ENCODE data around the gene SLAMF9. TPM values are rescaled to one million over a fixed set of nuclear protein-coding genes. Genes with fewer than 3 reads are reported as not detected.

SLAMF9 gene
- total RNA-seq (2014; rRNA removed; shearing (Covaris generic)) (not detected in 2 replicates), polyA plus RNA-seq (2016; fragmentation: Nextera tagmentation; extraction: Ambion mirVana) (0.48 and 0.51 TPM in 2 replicates)

DNA sequence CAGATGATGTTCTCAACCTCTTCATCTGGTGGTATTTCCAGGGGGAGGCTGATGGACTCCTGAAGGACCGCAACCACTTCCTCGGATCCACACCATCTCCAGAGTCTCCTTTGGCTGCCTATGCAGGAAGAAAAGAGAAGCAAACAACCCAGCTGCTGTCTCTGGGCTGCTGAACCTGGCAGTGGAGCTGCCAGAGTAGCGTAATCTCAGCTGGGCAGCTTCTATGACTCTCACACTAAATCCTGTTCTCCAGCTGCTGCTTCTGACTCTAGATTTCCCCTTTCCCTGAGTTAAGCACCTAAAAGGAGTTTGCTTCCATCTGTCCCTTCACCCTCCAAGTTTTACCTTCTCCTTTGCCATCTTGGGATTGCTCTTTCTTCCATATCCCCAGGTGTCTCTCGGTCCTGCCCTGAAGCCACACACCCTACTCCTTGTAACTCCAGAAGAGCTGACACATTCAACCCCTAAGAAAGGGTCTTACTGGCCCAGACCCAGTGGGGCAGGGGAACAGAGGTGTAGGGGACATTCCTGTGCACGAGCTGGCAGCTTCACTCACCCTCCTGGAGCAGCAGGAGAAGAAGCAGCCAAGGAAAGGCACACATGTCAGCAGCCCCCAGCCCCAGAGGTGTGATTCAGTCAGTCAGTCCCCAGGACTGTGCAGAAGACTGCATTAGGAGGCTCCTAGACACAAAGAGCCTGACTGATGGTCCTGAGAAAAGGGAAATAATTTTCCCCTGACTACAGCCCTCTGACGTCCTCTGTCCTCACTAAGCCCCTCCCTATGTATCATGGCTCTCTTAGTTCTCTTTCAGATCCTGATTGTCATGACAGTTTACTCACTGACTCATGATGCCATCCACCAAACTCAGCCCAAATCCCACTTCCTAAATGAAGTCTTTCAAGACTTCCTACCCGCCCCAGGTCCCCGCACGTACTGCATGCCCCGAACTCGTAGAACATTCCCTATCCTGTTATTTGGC, at the start of gene SLAMF9:
Gene SLAMF9 (minus strand): TSS at position 702 of the 980 bp plus-strand sequence. CDS start 100 bp downstream, at position 602.
- H3K4me2 ChIP-seq (ENCODE audit: unreplicated experiment), result no peak within 1 kb of the TSS
- H3K9ac ChIP-seq, result no peak within 1 kb of the TSS
- H3K79me2 ChIP-seq (ENCODE audit: insufficient read depth), result no peaks in the 10 kb centered on the region
- TF ChIP-seq EZH2 (IDR thresholded peaks at IDR 0.05; ENCODE audit: insufficient read depth, poor library complexity, severe bottlenecking) (no peak), EZH2phosphoT487 (IDR thresholded peaks at IDR 0.05; ENCODE audit: insufficient read depth, low read depth) (no peak)
- peak; percentile 83 for DNase-seq
- H3F3A ChIP-seq (ENCODE audit: insufficient read depth), result no peaks in the 10 kb centered on the region
- no peak within 1 kb of the TSS for H3K4me3 ChIP-seq
- no peaks in the 10 kb centered on the region for H4K20me1 ChIP-seq (ENCODE audit: insufficient read depth)
- no peaks in the 10 kb centered on the region for H3K27me3 ChIP-seq (replicated peaks; ENCODE audit: insufficient read depth)
- H3K27ac ChIP-seq, result 0 out of 2 replicates have a peak within 1 kb of the TSS, but pooled peaks have one; percentile 21
- in situ Hi-C loops (cut with MboI), result no loop called here
- H3K4me1 ChIP-seq (ENCODE audit: insufficient read depth), result no peaks in the 10 kb centered on the region
- no peaks in the 10 kb centered on the region for H3K9me2 ChIP-seq (ENCODE audit: insufficient read depth)
- 64 to 69% methylated on average over 11 of the region's 11 CpGs for WGBS, 2 experiments (ENCODE audit: low coverage in 1 of 2, low lambda C conversion rate in 2 of 2, missing lambda C conversion rate in 2 of 2)
- H2AFZ ChIP-seq, result no peak within 1 kb of the TSS
- H3K36me3 ChIP-seq (ENCODE audit: low read depth), result no peaks in the 10 kb centered on the region
- H3K9me3 ChIP-seq (ENCODE audit: low read depth), result no peaks in the 10 kb centered on the region

DNA sequence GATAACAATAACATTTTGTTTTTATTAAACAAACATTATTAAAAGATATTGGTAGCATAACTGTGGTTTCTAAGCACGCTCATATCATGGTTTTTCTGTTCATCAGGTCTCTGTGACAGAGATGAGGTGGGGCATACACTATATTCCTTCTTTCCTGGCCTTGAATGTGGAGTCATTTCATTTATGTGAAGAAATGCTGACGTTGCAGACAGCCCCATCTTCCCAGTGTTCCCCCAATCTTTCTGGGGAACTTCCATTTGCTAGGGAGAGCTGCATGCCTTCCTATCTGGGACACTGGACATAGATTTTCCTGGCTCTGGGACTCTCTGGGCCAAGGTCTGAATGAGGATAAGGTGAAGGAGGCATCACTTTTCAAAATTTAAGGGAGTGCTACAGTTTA, 47.4 kb upstream of the SLAMF9 start:
- no peak for DNase-seq
- Histone ChIP-seq H3K4me1 (ENCODE audit: insufficient read depth) (peaks cover 29% of the 10 kb centered on the region), H2AFZ (no peak overlapping the region), H3F3A (ENCODE audit: insufficient read depth) (peaks cover 27% of the 10 kb centered on the region), H3K9me2 (ENCODE audit: insufficient read depth) (no peaks in the 10 kb centered on the region; the same call in 1 of the 2 replicates), H3K79me2 (ENCODE audit: insufficient read depth) (no peaks in the 10 kb centered on the region), H3K4me2 (ENCODE audit: unreplicated experiment) (no peak overlapping the region), H3K27ac (no peak overlapping the region), H4K20me1 (ENCODE audit: insufficient read depth) (no peaks in the 10 kb centered on the region), H3K9me3 (ENCODE audit: low read depth) (no peaks in the 10 kb centered on the region), H3K36me3 (ENCODE audit: low read depth) (no peaks in the 10 kb centered on the region), H3K27me3 (replicated peaks; ENCODE audit: insufficient read depth) (no peaks in the 10 kb centered on the region), H3K4me3 (no peak overlapping the region), H3K9ac (no peak overlapping the region)
- TF ChIP-seq EZH2phosphoT487 (IDR thresholded peaks at IDR 0.05; ENCODE audit: insufficient read depth, low read depth), result no peak
- TF ChIP-seq EZH2 (IDR thresholded peaks at IDR 0.05; ENCODE audit: insufficient read depth, poor library complexity, severe bottlenecking), result no peak
- in situ Hi-C loops (cut with MboI), result loop anchor here (10.0 to 25.0 kb wide), 2 partner anchors 207 to 839 kb away; partner anchors contain the start of gene CADM3
- 44 to 48% methylated on average over 2 of the region's 2 CpGs for WGBS, 2 experiments (ENCODE audit: low coverage in 1 of 2, low lambda C conversion rate in 2 of 2, missing lambda C conversion rate in 2 of 2)

DNA sequence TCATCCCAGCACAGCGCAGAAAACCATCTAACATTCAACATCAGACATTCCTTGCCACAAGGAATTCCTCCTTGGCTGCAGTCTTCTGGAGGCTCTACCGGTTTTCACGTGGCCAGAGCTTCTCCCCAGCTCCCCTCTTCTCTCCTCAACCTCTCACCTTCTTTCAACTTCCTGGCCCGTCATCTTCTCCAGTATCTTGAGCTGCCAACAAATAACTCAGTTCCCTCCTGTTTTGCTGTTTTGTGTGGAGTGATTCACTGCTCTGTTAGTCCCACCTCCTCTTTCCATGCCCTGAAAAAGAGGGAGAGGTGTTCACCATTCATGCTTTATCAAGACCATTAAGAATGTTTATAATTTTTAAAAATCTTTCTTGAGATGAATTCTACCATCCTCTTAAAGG, 45.2 kb upstream of the SLAMF9 start:
- Histone ChIP-seq H3K27ac (peak overlapping the region; percentile 25), H3K9ac (no peak overlapping the region), H3K27me3 (replicated peaks; ENCODE audit: insufficient read depth) (no peaks in the 10 kb centered on the region), H3K9me3 (ENCODE audit: low read depth) (no peaks in the 10 kb centered on the region), H3K4me1 (ENCODE audit: insufficient read depth) (peaks cover 40% of the 10 kb centered on the region), H3F3A (ENCODE audit: insufficient read depth) (peaks cover 38% of the 10 kb centered on the region), H3K79me2 (ENCODE audit: insufficient read depth) (no peaks in the 10 kb centered on the region), H4K20me1 (ENCODE audit: insufficient read depth) (no peaks in the 10 kb centered on the region), H2AFZ (peak overlapping the region; percentile 21; the same call in 1 of the 2 replicates), H3K4me2 (ENCODE audit: unreplicated experiment) (peak overlapping the region; percentile 33), H3K36me3 (ENCODE audit: low read depth) (no peaks in the 10 kb centered on the region), H3K4me3 (no peak overlapping the region), H3K9me2 (ENCODE audit: insufficient read depth) (no peaks in the 10 kb centered on the region; the same call in 1 of the 2 replicates)
- peak; percentile 58 for DNase-seq
- TF ChIP-seq EZH2 (IDR thresholded peaks at IDR 0.05; ENCODE audit: insufficient read depth, poor library complexity, severe bottlenecking) (no peak), EZH2phosphoT487 (IDR thresholded peaks at IDR 0.05; ENCODE audit: insufficient read depth, low read depth) (no peak)
- in situ Hi-C loops (cut with MboI), result no loop called here
- WGBS, 2 experiments (ENCODE audit: low coverage in 1 of 2, low lambda C conversion rate in 2 of 2, missing lambda C conversion rate in 2 of 2), result 22 to 24% methylated on average over 4 of the region's 4 CpGs

DNA sequence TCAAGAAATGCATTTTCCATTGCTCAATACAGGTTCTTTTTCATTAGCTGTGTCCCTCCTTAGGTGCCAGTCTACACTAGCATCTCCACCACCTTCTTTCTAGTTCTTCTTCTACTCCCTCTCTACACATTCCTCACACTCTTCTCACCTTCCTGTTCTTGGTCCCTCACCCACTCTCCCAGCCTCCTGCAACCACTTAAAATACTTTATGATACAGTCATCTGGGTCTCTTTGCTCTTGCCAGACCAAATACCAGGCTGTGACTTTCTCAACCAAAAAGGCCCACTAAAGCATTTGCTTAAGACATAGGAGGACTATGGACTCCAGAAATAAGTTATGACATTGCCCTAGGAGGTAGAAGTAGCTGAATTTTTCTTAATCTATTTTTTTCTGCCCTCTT, 42.6 kb upstream of the SLAMF9 start:
- peaks cover 38% of the 10 kb centered on the region for H3F3A ChIP-seq (ENCODE audit: insufficient read depth)
- H3K9ac ChIP-seq, result no peak overlapping the region
- H3K79me2 ChIP-seq (ENCODE audit: insufficient read depth), result no peaks in the 10 kb centered on the region
- no peaks in the 10 kb centered on the region for H3K36me3 ChIP-seq (ENCODE audit: low read depth)
- H3K9me2 ChIP-seq (ENCODE audit: insufficient read depth), result no peaks in the 10 kb centered on the region; the same call in 1 of the 2 replicates
- no peak for TF ChIP-seq EZH2phosphoT487 (IDR thresholded peaks at IDR 0.05; ENCODE audit: insufficient read depth, low read depth)
- no peak for TF ChIP-seq EZH2 (IDR thresholded peaks at IDR 0.05; ENCODE audit: insufficient read depth, poor library complexity, severe bottlenecking)
- DNase-seq, result peak; percentile 95
- no peaks in the 10 kb centered on the region for H3K27me3 ChIP-seq (replicated peaks; ENCODE audit: insufficient read depth)
- H3K4me2 ChIP-seq (ENCODE audit: unreplicated experiment), result peak overlapping the region; percentile 77
- H3K27ac ChIP-seq, result peak overlapping the region; percentile 73
- H4K20me1 ChIP-seq (ENCODE audit: insufficient read depth), result no peaks in the 10 kb centered on the region
- peaks cover 40% of the 10 kb centered on the region for H3K4me1 ChIP-seq (ENCODE audit: insufficient read depth)
- in situ Hi-C loops (cut with MboI), result no loop called here
- no peaks in the 10 kb centered on the region for H3K9me3 ChIP-seq (ENCODE audit: low read depth)
- peak overlapping the region; percentile 21; the same call in 1 of the 2 replicates for H2AFZ ChIP-seq
- peak overlapping the region; percentile 51; the same call in 1 of the 2 replicates for H3K4me3 ChIP-seq
